HFF-Myc (cell line): ENCODE data around the gene ATOSA.

ENCODE experiments used
- DNase-seq: peaks from one replicate; pipeline ENCODE4 v3.0.0-alpha.2; 2011; ENCODE audit warnings: low read depth; ENCODE audit errors: extremely low read depth
- H3K4me3 ChIP-seq: replicated peaks from 2 replicates; pipeline ENCODE4 v1.5.1; 2011; ENCODE audit warnings: low read depth, mild to moderate bottlenecking, control low read depth, low read length
- CTCF ChIP-seq: IDR thresholded peaks from 2 replicates; pipeline ENCODE4 v1.5.1; 2012; ENCODE audit warnings: mild to moderate bottlenecking, low read depth, low read length, control low read depth; ENCODE audit errors: missing control alignments

ATOSA gene

GRCh38 chr15:52658955-52659354, 20.2 kb downstream of the ATOSA start:
- DNase-seq: no peak
- no peak for TF ChIP-seq CTCF
- H3K4me3 ChIP-seq: no peak overlapping the region

GRCh38 chr15:52657338-52657737, 21.9 kb downstream of the ATOSA start:
- TF ChIP-seq CTCF: no peak
- H3K4me3 ChIP-seq: no peak overlapping the region
- DNase-seq: no peak

- TF ChIP-seq CTCF: no peak
- DNase-seq: no peak
- H3K4me3 ChIP-seq: no peak overlapping the region
Observed at GRCh38 chr15:52656412-52656811, 22.8 kb downstream of the ATOSA start.

GRCh38 chr15:52653431-52653964, 25.7 kb downstream of the ATOSA start:
- peak; percentile 83 for DNase-seq

GRCh38 chr15:52652984-52653383, 26.2 kb downstream of the ATOSA start:
- peak; percentile 29 for DNase-seq

More at GRCh38 chr15:52653431-52653964, 25.7 kb downstream of the ATOSA start:
- no peak overlapping the region for H3K4me3 ChIP-seq
- TF ChIP-seq CTCF: no peak

GRCh38 chr15:52652286-52652685, 26.9 kb downstream of the ATOSA start:
- TF ChIP-seq CTCF: no peak
- no peak for DNase-seq
- H3K4me3 ChIP-seq: peak overlapping the region; percentile 32; the same call in 1 of the 2 replicates

More at GRCh38 chr15:52652984-52653383, 26.2 kb downstream of the ATOSA start:
- H3K4me3 ChIP-seq: no peak overlapping the region
- TF ChIP-seq CTCF: no peak

- DNase-seq: peak; percentile 83
- TF ChIP-seq CTCF: no peak
- peak overlapping the region; percentile 32 for H3K4me3 ChIP-seq
Observed at GRCh38 chr15:52651868-52652267, 27.3 kb downstream of the ATOSA start.
